HG03108 (cell line): ENCODE measurements around the gene CACNA1G.

Experiments used
- ATAC-seq: cut with Tn5 transposase; IDR thresholded peaks from one replicate; pipeline ENCODE4 v1.9.1; 2021; ENCODE audit warnings: moderate library complexity; ENCODE audit not compliant: unreplicated experiment

Gene CACNA1G

GRCh38 chr17:50565402-50566350, 5.2 kb downstream of the CACNA1G start:
- ATAC-seq: no peak

- no peak for ATAC-seq
Observed at GRCh38 chr17:50566886-50567285, 6.4 kb downstream of the CACNA1G start.

GRCh38 chr17:50568659-50569058, 8.1 kb downstream of the CACNA1G start:
- ATAC-seq: no peak

- ATAC-seq: no peak
Observed at GRCh38 chr17:50569592-50569991, 9.1 kb downstream of the CACNA1G start.

- ATAC-seq: no peak
Observed at GRCh38 chr17:50570032-50570431, 9.5 kb downstream of the CACNA1G start.

GRCh38 chr17:50570528-50570927, 10.0 kb downstream of the CACNA1G start:
- ATAC-seq: no peak

GRCh38 chr17:50571681-50572080, 11.2 kb downstream of the CACNA1G start:
- ATAC-seq: no peak

- ATAC-seq: no peak
Observed at GRCh38 chr17:50572541-50572940, 12.0 kb downstream of the CACNA1G start.

- ATAC-seq: no peak
Observed at GRCh38 chr17:50573866-50574611, 13.5 kb downstream of the CACNA1G start.

GRCh38 chr17:50575581-50576210, 15.2 kb downstream of the CACNA1G start:
- no peak for ATAC-seq

- no peak for ATAC-seq
Observed at GRCh38 chr17:50576864-50577263, 16.3 kb downstream of the CACNA1G start.

- no peak for ATAC-seq
Observed at GRCh38 chr17:50577451-50577954, 17.0 kb downstream of the CACNA1G start.

GRCh38 chr17:50578173-50578572, 17.7 kb downstream of the CACNA1G start:
- no peak for ATAC-seq

GRCh38 chr17:50579399-50579798, 18.9 kb downstream of the CACNA1G start:
- no peak for ATAC-seq

GRCh38 chr17:50580646-50581045, 20.1 kb downstream of the CACNA1G start:
- no peak for ATAC-seq

GRCh38 chr17:50581316-50581715, 20.8 kb downstream of the CACNA1G start:
- ATAC-seq: no peak

GRCh38 chr17:50582741-50583140, 22.2 kb downstream of the CACNA1G start:
- no peak for ATAC-seq

- ATAC-seq: no peak
Observed at GRCh38 chr17:50583641-50584040, 23.1 kb downstream of the CACNA1G start.

- ATAC-seq: no peak
Observed at GRCh38 chr17:50584116-50584515, 23.6 kb downstream of the CACNA1G start.

GRCh38 chr17:50584749-50585148, 24.2 kb downstream of the CACNA1G start:
- ATAC-seq: no peak

GRCh38 chr17:50585346-50585745, 24.8 kb downstream of the CACNA1G start:
- no peak for ATAC-seq
